ENCODE measurements around the gene EXOC1. TPM values are rescaled to one million over a fixed set of nuclear protein-coding genes. Genes with fewer than 3 reads are reported as not detected.

The EXOC1 gene
- total and polyA plus RNA-seq, 10 of the 15 experiments (the other 5 are each of a cell fraction or from before 2014, with no cell fraction given), result 11.8 to 36.6 (median 21.1) TPM

GRCh38 chr4:55903577-55903976 is 50.1 kb downstream of the EXOC1 start (continued):
- TF ChIP-seq PKNOX1 (IDR thresholded peaks at IDR 0.05), result no peak

GRCh38 chr4:55904576-55904975 is 51.1 kb downstream of the EXOC1 start:
- intact Hi-C loops (cut with micrococcal nuclease; ENCODE audit: unreplicated experiment), result no loop called here
- Histone ChIP-seq H3K4me3 (no peak overlapping the region), H4K20me1 (ENCODE audit: control insufficient read depth, insufficient read depth) (no peaks in the 10 kb centered on the region), H3K9me3 (replicated peaks; ENCODE audit: control insufficient read depth, insufficient read depth, low read length) (no peaks in the 10 kb centered on the region), H3K27ac (ENCODE audit: control insufficient read depth, insufficient read depth) (no peak overlapping the region), H3K4me2 (ENCODE audit: control insufficient read depth, insufficient read depth) (no peak overlapping the region), H3K36me3 (ENCODE audit: control insufficient read depth in 2 of 2, insufficient read depth in 2 of 2, low read length in 1 of 2) (peaks cover 0 to 6% of the 10 kb centered on the region in 2 experiments; a peak in 1 of 4 replicates), H3K9ac (ENCODE audit: control insufficient read depth, insufficient read depth, low read length) (no peak overlapping the region), H3K79me2 (ENCODE audit: control insufficient read depth, insufficient read depth, low read length) (no peaks in the 10 kb centered on the region), H3K4me1 (ENCODE audit: control insufficient read depth, insufficient read depth, low read length) (no peaks in the 10 kb centered on the region), H2AFZ (ENCODE audit: control insufficient read depth, low read depth, low read length) (no peak overlapping the region), H3K27me3 (replicated peaks in 1 of 2; ENCODE audit: control insufficient read depth in 2 of 2, insufficient read depth in 2 of 2, low read length in 1 of 2) (no peaks in the 10 kb centered on the region)
- BruUV-seq (replicated peaks), result no TSS peak
- in situ Hi-C loops (cut with MboI), result no loop called here
- ATAC-seq, result no peak
- SMC1A ChIA-PET (ENCODE audit: uncharacterized antibody, unreplicated experiment), result no interaction called here
- RAD21 ChIA-PET (ENCODE audit: unreplicated experiment), result no interaction called here
- no peak for DNase-seq (ENCODE audit: low read depth, low spot score)
- FAIRE-seq, result no peak
- TF ChIP-seq ZSCAN29 (IDR thresholded peaks at IDR 0.05), result no peak
- TF ChIP-seq NR2C1 (IDR thresholded peaks at IDR 0.05), result no peak
- no peak for TF ChIP-seq HDAC6 (IDR thresholded peaks at IDR 0.05; ENCODE audit: unreplicated experiment)
- CTCF ChIA-PET, result no interaction called here
- POLR2A ChIA-PET, result no interaction called here

- RAD21 ChIA-PET (ENCODE audit: unreplicated experiment), result interaction anchor here (1.2 kb wide), 1 partner anchor 41 kb away, joined by 3 read pairs; no protein-coding TSS in a partner anchor
- SMC1A ChIA-PET (ENCODE audit: uncharacterized antibody, unreplicated experiment), result no interaction called here
- 71% methylated on average over 6 of the region's 6 CpGs for WGBS (ENCODE audit: insufficient coverage, insufficient replicate concordance, low lambda C conversion rate, missing lambda C conversion rate)
- intact Hi-C loops (cut with micrococcal nuclease; ENCODE audit: unreplicated experiment) (no loop called here), in situ Hi-C loops (cut with MboI) (no loop called here)
- DNase-seq (ENCODE audit: low read depth, low spot score) (no peak), FAIRE-seq (no peak), ATAC-seq (no peak)
- H3K36me3 ChIP-seq (ENCODE audit: control insufficient read depth in 2 of 2, insufficient read depth in 2 of 2, low read length in 1 of 2), result peaks cover 0 to 2% of the 10 kb centered on the region in 2 experiments; a peak in 1 of 4 replicates
- H3K9me3 ChIP-seq (replicated peaks; ENCODE audit: control insufficient read depth, insufficient read depth, low read length), result no peaks in the 10 kb centered on the region
- no peak overlapping the region for H2AFZ ChIP-seq (ENCODE audit: control insufficient read depth, low read depth, low read length)
- no peak overlapping the region for H3K9ac ChIP-seq (ENCODE audit: control insufficient read depth, insufficient read depth, low read length)
- BruUV-seq (replicated peaks), result no TSS peak
- no peaks in the 10 kb centered on the region for H4K20me1 ChIP-seq (ENCODE audit: control insufficient read depth, insufficient read depth)
- H3K27ac ChIP-seq (ENCODE audit: control insufficient read depth, insufficient read depth), result no peak overlapping the region
- no peaks in the 10 kb centered on the region for H3K27me3 ChIP-seq (replicated peaks in 1 of 2; ENCODE audit: control insufficient read depth in 2 of 2, insufficient read depth in 2 of 2, low read length in 1 of 2)
- no peaks in the 10 kb centered on the region for H3K4me1 ChIP-seq (ENCODE audit: control insufficient read depth, insufficient read depth, low read length)
- no peak overlapping the region for H3K4me2 ChIP-seq (ENCODE audit: control insufficient read depth, insufficient read depth)
- H3K79me2 ChIP-seq (ENCODE audit: control insufficient read depth, insufficient read depth, low read length), result no peaks in the 10 kb centered on the region
- POLR2A ChIA-PET, result no interaction called here
- no peak overlapping the region for H3K4me3 ChIP-seq
- CTCF ChIA-PET, result interaction anchor here (1.7 kb wide), 1 partner anchor 39 kb away, joined by 4 read pairs; no protein-coding TSS in a partner anchor
- TF ChIP-seq ZBTB40 (IDR thresholded peaks at IDR 0.05; ENCODE audit: borderline replicate concordance) (no peak), MTA2 (IDR thresholded peaks at IDR 0.05; ENCODE audit: low read depth) (no peak), ESRRA (IDR thresholded peaks at IDR 0.05; ENCODE audit: low read length) (no peak)
Observed at GRCh38 chr4:55906323-55906722, 52.9 kb downstream of the EXOC1 start.

All from GM12878 (cell line).